Cardiac muscle cell (in vitro differentiated cells and primary cell): ENCODE data around the gene VEGFB. TPM values are rescaled to one million over a fixed set of nuclear protein-coding genes. Genes with fewer than 3 reads are reported as not detected.

Experiments
- DNase-seq, 2 donors: peaks; one replicate each; pipeline versions ENCODE4 v3.0.0 to v3.0.0-alpha.2; 2010 to 2017; ENCODE audit warnings: low read depth in 1 of 2, low spot score in 1 of 2
- H3K27ac ChIP-seq: fragments of 200-600 bp; sonication (generic); 2 replicates; pipeline ENCODE4 v1.5.1; 2016
- H3K27me3 ChIP-seq: fragments of 200-600 bp; sonication (generic); 2 replicates; pipeline ENCODE4 v1.6.0; 2016; ENCODE audit warnings: control low read depth
- H3K36me3 ChIP-seq: fragments of 200-600 bp; sonication (generic); 2 replicates; pipeline ENCODE4 v1.5.1; 2016; ENCODE audit warnings: control low read depth
- H3K4me1 ChIP-seq: fragments of 200-600 bp; sonication (generic); 2 replicates; pipeline ENCODE4 v1.8.1; 2017; ENCODE audit warnings: low read depth, mild to moderate bottlenecking, mixed run types
- H3K4me3 ChIP-seq: fragments of 200-600 bp; sonication (generic); 2 replicates; pipeline ENCODE4 v1.5.1; 2016; ENCODE audit warnings: mild to moderate bottlenecking
- H3K9me3 ChIP-seq: fragments of 200-600 bp; sonication (generic); 2 replicates; pipeline ENCODE4 v1.5.1; 2017; ENCODE audit warnings: low read depth, mild to moderate bottlenecking, control low read depth
- CTCF ChIP-seq: IDR thresholded peaks from 2 replicates; pipeline ENCODE4 v1.5.1; 2012; ENCODE audit warnings: low read depth, mild to moderate bottlenecking, low read length
- polyA plus RNA-seq: library from polyadenylated mRNA; unstranded; fragments of >200 nt; fragmentation: Nextera tagmentation; extraction: Ambion mirVana; gene quantifications from 2 replicates; pipeline ENCODE4 v1.2.1, GENCODE V29; 2016
- total RNA-seq: library from RNA; depleted of rRNA; stranded (reverse); fragments of >200 nt; gene quantifications from 2 replicates; pipeline ENCODE4 v1.2.3, GENCODE V29; 2016

Gene VEGFB
- total and polyA plus RNA-seq, 2 experiments from 2014 or later = 162 to 199 TPM

- H3K27me3 ChIP-seq = no peaks in the 10 kb centered on the region
- no peak overlapping the region for H3K27ac ChIP-seq
- H3K4me3 ChIP-seq = no peak overlapping the region
- no peaks in the 10 kb centered on the region for H3K9me3 ChIP-seq
- peaks cover 72% of the 10 kb centered on the region for H3K36me3 ChIP-seq
- DNase-seq = no peak
- no peaks in the 10 kb centered on the region for H3K4me1 ChIP-seq
- TF ChIP-seq CTCF = no peak
Observed at GRCh38 chr11:64196626-64197025, 37.8 kb upstream of the VEGFB start.

- no peak for DNase-seq
- H3K4me3 ChIP-seq = no peak overlapping the region
- H3K27ac ChIP-seq = no peak overlapping the region
- no peaks in the 10 kb centered on the region for H3K27me3 ChIP-seq
- no peaks in the 10 kb centered on the region for H3K9me3 ChIP-seq
- no peak for TF ChIP-seq CTCF
- no peaks in the 10 kb centered on the region for H3K4me1 ChIP-seq
- H3K36me3 ChIP-seq = peaks cover 80% of the 10 kb centered on the region
Observed at GRCh38 chr11:64198511-64198910, 35.9 kb upstream of the VEGFB start.

- Histone ChIP-seq H3K36me3 (peaks cover 63% of the 10 kb centered on the region), H3K9me3 (no peaks in the 10 kb centered on the region), H3K4me1 (peaks cover 2% of the 10 kb centered on the region), H3K27me3 (no peaks in the 10 kb centered on the region), H3K27ac (peak overlapping the region; percentile 39), H3K4me3 (no peak overlapping the region)
- no peak for DNase-seq
- TF ChIP-seq CTCF = no peak
Observed at GRCh38 chr11:64201543-64201942, 32.8 kb upstream of the VEGFB start.

- H3K4me1 ChIP-seq = peaks cover 2% of the 10 kb centered on the region
- no peak for DNase-seq
- peaks cover 49% of the 10 kb centered on the region for H3K36me3 ChIP-seq
- H3K27ac ChIP-seq = no peak overlapping the region
- no peaks in the 10 kb centered on the region for H3K27me3 ChIP-seq
- TF ChIP-seq CTCF = no peak
- H3K4me3 ChIP-seq = no peak overlapping the region
- no peaks in the 10 kb centered on the region for H3K9me3 ChIP-seq
Observed at GRCh38 chr11:64202992-64203391, 31.4 kb upstream of the VEGFB start.

- Histone ChIP-seq H3K27me3 (no peaks in the 10 kb centered on the region), H3K36me3 (peaks cover 44% of the 10 kb centered on the region), H3K4me1 (peaks cover 2% of the 10 kb centered on the region), H3K27ac (no peak overlapping the region), H3K4me3 (no peak overlapping the region), H3K9me3 (no peaks in the 10 kb centered on the region)
- DNase-seq = no peak
- no peak for TF ChIP-seq CTCF
Observed at GRCh38 chr11:64203421-64204079, 30.8 kb upstream of the VEGFB start.

GRCh38 chr11:64204080-64204440 lies 30.3 kb upstream of the VEGFB start:
- Histone ChIP-seq H3K4me1 (peaks cover 2% of the 10 kb centered on the region), H3K27me3 (no peaks in the 10 kb centered on the region), H3K36me3 (peaks cover 41% of the 10 kb centered on the region), H3K9me3 (no peaks in the 10 kb centered on the region), H3K4me3 (no peak overlapping the region), H3K27ac (no peak overlapping the region)
- no peak for DNase-seq
- no peak for TF ChIP-seq CTCF
